Sigmoid colon (tissue), 4 donors: ENCODE measurements around the gene SCAMP1.
A peak's percentile ranks its signal among the peaks of the same experiment; 100 is the strongest.

Source experiments
- CTCF ChIP-seq, 4 experiments: fragments of 450-650 bp in 3 of 4; fragments of 200-600 bp in 1 of 4; IDR thresholded peaks; one replicate each; pipeline ENCODE4 v1.5.1; 2016 to 2019; ENCODE audit warnings: antibody characterized with exemption in 4 of 4, mild to moderate bottlenecking in 3 of 4, moderate library complexity in 2 of 4
- EP300 ChIP-seq, 4 donors: sonication (generic); formaldehyde crosslinking; IDR thresholded peaks; one replicate each; pipeline ENCODE4 v1.6.1; 2017; ENCODE audit warnings: antibody characterized with exemption in 4 of 4
- POLR2A ChIP-seq, 2 donors: fragments of 450-650 bp; IDR thresholded peaks; one replicate each; pipeline ENCODE4 v1.6.1; 2016; ENCODE audit warnings: antibody characterized with exemption in 2 of 2, mild to moderate bottlenecking in 2 of 2, moderate library complexity in 2 of 2
- POLR2AphosphoS5 ChIP-seq, 4 donors: sonication (generic); formaldehyde crosslinking; IDR thresholded peaks; one replicate each; pipeline ENCODE4 v1.6.1; 2017; ENCODE audit warnings: antibody characterized with exemption in 4 of 4

- TF ChIP-seq CTCF (IDR thresholded peaks at IDR 0.05) (peak in 1 of 4 experiments; percentile 19), POLR2A (IDR thresholded peaks at IDR 0.05) (no peak), POLR2AphosphoS5 (IDR thresholded peaks at IDR 0.05) (peak in 3 of 4 donors; percentile 26 to 35 (median 33)), EP300 (IDR thresholded peaks at IDR 0.05) (no peak)
Measured at GRCh38 chr5:78360924-78361630, 660 bp downstream of the SCAMP1 start.
